BJ (cell line): ENCODE data around the gene ADAM22. TPM values are rescaled to one million over a fixed set of nuclear protein-coding genes. Genes with fewer than 3 reads are reported as not detected.

Experiments used
- CTCF ChIA-PET: fragments of 350-600 bp; formaldehyde crosslinking; extraction: SDS; loops from one replicate; lab custom pipeline; 2021; ENCODE audit warnings: antibody characterized with exemption, inconsistent platforms; lab: Yijun Ruan, JAX
- POLR2A ChIA-PET: fragments of 300-600 bp; sonication (Branson Sonifier 250); formaldehyde crosslinking; extraction: SDS; loops from one replicate; lab custom pipeline; 2021; ENCODE audit warnings: antibody characterized with exemption; lab: Charles Lee
- DNase-seq: peaks from one replicate; pipeline ENCODE4 v3.0.0-alpha.2; 2011; ENCODE audit warnings: low read depth
- H3K27me3 ChIP-seq: 2 replicates; pipeline ENCODE4 v1.6.0; 2011; ENCODE audit warnings: low read length; ENCODE audit not compliant: control insufficient read depth, insufficient read depth
- H3K36me3 ChIP-seq: 2 replicates; pipeline ENCODE4 v1.5.1; 2011; ENCODE audit warnings: low read length; ENCODE audit not compliant: control insufficient read depth, insufficient read depth
- H3K4me3 ChIP-seq: 2 replicates; pipeline ENCODE4 v1.5.1; 2011; ENCODE audit warnings: low read depth, mild to moderate bottlenecking, control low read depth, low read length
- CTCF ChIP-seq: IDR thresholded peaks from 2 replicates; pipeline ENCODE4 v1.5.1; 2011; ENCODE audit warnings: low read depth, mild to moderate bottlenecking, control low read depth, inconsistent platforms, low read length, moderate library complexity; ENCODE audit not compliant: insufficient read depth
- polyA plus RNA-seq: library from polyadenylated mRNA; depleted of rRNA; stranded (reverse); fragments of >200 nt; gene quantifications from 2 replicates; pipeline ENCODE4 v1.2.3, GENCODE V29; 2011; rRNA removed

ADAM22 gene
- polyA plus RNA-seq, 1 experiment = 0.04 TPM

- DNase-seq = no peak
- ChIA-PET CTCF (no interaction called here), POLR2A (no interaction called here)
These were observed 299.8 kb downstream of the ADAM22 start for GRCh38 chr7:88233828-88234227.

GRCh38 chr7:88239852-88240251, 305.8 kb downstream of the ADAM22 start:
- CTCF ChIA-PET = no interaction called here
- POLR2A ChIA-PET = no interaction called here
- no peaks in the 10 kb centered on the region for H3K36me3 ChIP-seq
- TF ChIP-seq CTCF = no peak
- H3K27me3 ChIP-seq = no peaks in the 10 kb centered on the region
- H3K4me3 ChIP-seq = no peak overlapping the region
- DNase-seq = no peak

More at GRCh38 chr7:88233828-88234227, 299.8 kb downstream of the ADAM22 start:
- Histone ChIP-seq H3K36me3 (no peaks in the 10 kb centered on the region), H3K27me3 (no peaks in the 10 kb centered on the region; the same call in 1 of the 2 replicates), H3K4me3 (no peak overlapping the region)
- no peak for TF ChIP-seq CTCF

- POLR2A ChIA-PET = no interaction called here
These were observed 309.4 kb downstream of the ADAM22 start for GRCh38 chr7:88243345-88243909.

GRCh38 chr7:88244258-88244657, 310.2 kb downstream of the ADAM22 start:
- no peak for TF ChIP-seq CTCF
- POLR2A ChIA-PET = no interaction called here
- H3K4me3 ChIP-seq = no peak overlapping the region
- no peak for DNase-seq
- no peaks in the 10 kb centered on the region for H3K27me3 ChIP-seq
- CTCF ChIA-PET = interaction anchor here (0.7 to 1.5 kb wide), 2 partner anchors 17 to 19 kb away, joined by 3 to 5 read pairs; no protein-coding TSS in a partner anchor
- no peaks in the 10 kb centered on the region for H3K36me3 ChIP-seq

More at GRCh38 chr7:88243345-88243909, 309.4 kb downstream of the ADAM22 start:
- TF ChIP-seq CTCF = peak; percentile 60
- no peaks in the 10 kb centered on the region for H3K27me3 ChIP-seq
- no peaks in the 10 kb centered on the region for H3K36me3 ChIP-seq
- H3K4me3 ChIP-seq = no peak overlapping the region
- CTCF ChIA-PET = interaction anchor here (1.1 to 1.5 kb wide), 3 partner anchors 10 to 1379 kb away, joined by 5 to 9 read pairs (median 8); no protein-coding TSS in a partner anchor
- no peak for DNase-seq

Other genes with a start within 250 kb of the ADAM22 start
- gene SLC25A40, start 57.9 kb upstream of the ADAM22 start, polyA plus RNA-seq = 5.5 and 7.5 TPM in 2 replicates
- gene DBF4, start 57.8 kb upstream of the ADAM22 start, polyA plus RNA-seq = 3.8 and 5.4 TPM in 2 replicates